ENCODE results near the gene CEMIP. TPM values are rescaled to one million over a fixed set of nuclear protein-coding genes. Genes with fewer than 3 reads are reported as not detected.

CEMIP gene
- total RNA-seq, 6 experiments from 2014 or later = 0.64 to 0.74 TPM; not detected in 4

DNA sequence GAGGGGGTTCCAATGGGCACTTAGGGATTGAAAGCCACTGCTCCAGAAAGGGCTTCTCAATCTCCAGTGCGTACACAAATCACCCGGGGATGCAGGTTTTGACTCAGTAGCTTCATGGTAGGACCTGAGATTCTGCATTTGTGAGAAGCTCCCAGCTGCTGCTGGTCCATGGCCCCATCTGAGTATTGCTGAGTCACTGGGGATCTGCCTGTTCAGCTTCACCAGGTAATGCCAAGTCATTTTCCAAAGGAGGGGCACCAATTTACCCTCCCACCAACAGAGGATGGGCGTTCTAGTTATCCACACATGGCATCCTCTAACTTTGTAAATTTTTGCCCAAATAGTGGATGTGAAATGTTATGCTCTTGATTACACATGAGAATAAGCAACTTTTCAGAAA is 12.9 kb upstream of the CEMIP start:
- Histone ChIP-seq H3K27me3 (no peaks in the 10 kb centered on the region), H3K9me3 (no peaks in the 10 kb centered on the region), H3K4me1 (no peaks in the 10 kb centered on the region), H3K36me3 (no peaks in the 10 kb centered on the region), H3K4me3 (no peak overlapping the region), H3K27ac (no peak overlapping the region)
- WGBS (ENCODE audit: insufficient coverage, low coverage, low lambda C conversion rate, missing lambda C conversion rate) = 90% methylated on average over 3 of the region's 3 CpGs
- intact Hi-C loops (cut with DNase I) = no loop called here
- ATAC-seq = no peak
- no peak for DNase-seq
- no peak for TF ChIP-seq POLR2A (IDR thresholded peaks at IDR 0.05)
- TF ChIP-seq, protein P1, sequence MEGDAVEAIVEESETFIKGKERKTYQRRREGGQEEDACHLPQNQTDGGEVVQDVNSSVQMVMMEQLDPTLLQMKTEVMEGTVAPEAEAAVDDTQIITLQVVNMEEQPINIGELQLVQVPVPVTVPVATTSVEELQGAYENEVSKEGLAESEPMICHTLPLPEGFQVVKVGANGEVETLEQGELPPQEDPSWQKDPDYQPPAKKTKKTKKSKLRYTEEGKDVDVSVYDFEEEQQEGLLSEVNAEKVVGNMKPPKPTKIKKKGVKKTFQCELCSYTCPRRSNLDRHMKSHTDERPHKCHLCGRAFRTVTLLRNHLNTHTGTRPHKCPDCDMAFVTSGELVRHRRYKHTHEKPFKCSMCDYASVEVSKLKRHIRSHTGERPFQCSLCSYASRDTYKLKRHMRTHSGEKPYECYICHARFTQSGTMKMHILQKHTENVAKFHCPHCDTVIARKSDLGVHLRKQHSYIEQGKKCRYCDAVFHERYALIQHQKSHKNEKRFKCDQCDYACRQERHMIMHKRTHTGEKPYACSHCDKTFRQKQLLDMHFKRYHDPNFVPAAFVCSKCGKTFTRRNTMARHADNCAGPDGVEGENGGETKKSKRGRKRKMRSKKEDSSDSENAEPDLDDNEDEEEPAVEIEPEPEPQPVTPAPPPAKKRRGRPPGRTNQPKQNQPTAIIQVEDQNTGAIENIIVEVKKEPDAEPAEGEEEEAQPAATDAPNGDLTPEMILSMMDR (IDR thresholded peaks at IDR 0.05) = no peak

DNA sequence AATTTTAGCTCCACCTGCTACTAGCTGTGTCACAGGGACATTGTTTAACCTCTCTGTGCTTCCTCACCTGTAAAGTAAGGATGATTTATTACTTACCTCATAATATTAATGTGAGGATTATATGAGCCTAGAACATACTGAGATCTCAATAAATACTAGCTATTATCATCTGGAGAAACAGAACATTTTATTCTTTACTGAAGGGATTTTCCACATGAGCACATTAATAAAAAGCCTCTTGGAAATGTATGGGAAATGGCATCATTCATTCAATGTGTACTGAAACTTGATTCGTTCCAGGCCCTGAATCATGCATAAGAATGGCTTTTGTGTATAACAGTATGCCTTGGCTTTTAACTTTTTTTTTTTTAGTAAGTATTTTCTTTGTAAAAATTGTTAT is 11.0 kb upstream of the CEMIP start:
- Histone ChIP-seq H3K27me3 (no peaks in the 10 kb centered on the region), H3K27ac (no peak overlapping the region), H3K4me3 (no peak overlapping the region), H3K9me3 (no peaks in the 10 kb centered on the region), H3K36me3 (no peaks in the 10 kb centered on the region), H3K4me1 (no peaks in the 10 kb centered on the region)
- 86% methylated on average over 1 of the region's 1 CpG for WGBS (ENCODE audit: insufficient coverage, low coverage, low lambda C conversion rate, missing lambda C conversion rate)
- DNase-seq (no peak), ATAC-seq (no peak)
- intact Hi-C loops (cut with DNase I) = no loop called here
- TF ChIP-seq, protein P1 (IDR thresholded peaks at IDR 0.05) = no peak
- TF ChIP-seq POLR2A (IDR thresholded peaks at IDR 0.05) = no peak

DNA sequence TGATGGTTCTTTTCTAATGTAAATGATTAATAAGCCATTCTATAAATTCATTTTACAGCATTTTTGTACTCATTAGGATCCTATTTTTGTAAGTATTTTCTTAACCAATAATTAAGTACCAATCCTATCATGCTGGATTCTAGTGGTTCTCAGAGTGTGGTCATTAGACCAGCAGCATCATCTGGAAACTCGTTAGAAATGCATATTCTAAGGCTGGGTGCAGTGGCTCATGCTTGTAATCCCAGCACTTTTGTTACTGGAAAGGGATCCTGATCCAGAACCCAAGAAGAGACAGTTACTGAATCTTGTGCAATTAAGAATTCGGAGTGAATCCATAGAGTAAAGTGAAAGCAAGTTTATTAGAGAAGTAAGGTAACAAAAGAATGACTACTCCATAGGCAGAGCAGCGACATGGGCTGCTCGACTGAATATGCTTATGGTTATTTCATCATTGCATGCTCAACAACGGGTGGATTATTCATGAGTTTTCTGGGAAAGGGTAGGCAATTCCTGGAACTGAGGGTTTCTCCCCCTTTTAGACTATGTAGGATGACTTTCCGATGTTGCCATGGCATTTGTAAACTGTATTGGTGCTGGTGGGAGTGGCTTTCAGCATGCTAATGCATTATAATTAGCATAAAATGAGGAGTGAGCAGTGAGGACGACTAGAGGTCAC is 9.9 kb upstream of the CEMIP start:
- DNase-seq = no peak
- no peak overlapping the region for H3K4me3 ChIP-seq
- intact Hi-C loops (cut with DNase I) = no loop called here

DNA sequence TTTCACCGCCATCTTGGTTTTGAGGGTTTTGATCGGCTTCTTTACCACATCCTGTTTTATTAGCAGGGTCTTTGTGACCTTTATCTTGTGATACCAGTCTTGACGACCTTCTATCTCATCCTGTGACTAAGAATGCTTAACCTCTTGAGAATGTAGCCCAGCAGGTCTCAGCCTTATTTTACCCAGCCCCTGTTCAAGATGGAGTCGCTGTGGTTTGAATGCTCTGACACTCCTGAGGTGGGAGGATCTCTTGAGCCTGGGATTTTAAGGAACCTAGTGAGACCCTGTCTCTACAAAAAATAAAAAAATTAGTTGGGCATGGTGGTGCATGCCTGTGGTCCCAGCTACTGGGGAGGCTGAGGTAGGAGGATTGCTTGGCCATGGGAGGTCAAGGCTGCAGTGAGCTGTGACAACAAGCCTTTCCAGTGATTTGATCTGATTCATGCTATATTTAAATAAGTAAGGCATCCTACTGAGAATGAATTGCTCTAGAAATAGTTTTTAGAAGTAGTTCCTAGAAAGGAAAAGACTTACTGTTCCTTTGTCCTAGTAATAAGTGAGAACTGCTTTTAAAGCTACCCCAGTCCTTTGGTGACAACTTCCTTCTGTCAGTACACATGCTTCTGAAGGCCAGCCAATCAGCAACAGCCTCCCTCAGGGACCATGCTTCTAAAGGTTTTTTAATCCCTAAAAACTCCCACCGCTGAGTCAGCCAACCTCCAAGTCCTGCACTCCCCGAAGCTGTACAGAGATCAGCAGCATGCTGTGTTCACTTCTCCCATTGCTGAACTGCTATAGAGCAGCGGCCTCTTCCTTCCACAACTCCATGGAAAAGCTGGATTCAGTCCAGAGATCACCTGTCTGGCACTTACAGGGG is 9.1 kb upstream of the CEMIP start:
- H3K36me3 ChIP-seq = no peaks in the 10 kb centered on the region
- H3K27me3 ChIP-seq = no peaks in the 10 kb centered on the region
- H3K27ac ChIP-seq = no peak overlapping the region
- intact Hi-C loops (cut with DNase I) = loop anchor here in 1 of 2 donors (10.0 kb wide), 2 partner anchors 105 to 315 kb away; no protein-coding TSS in a partner anchor
- DNase-seq (no peak), ATAC-seq (no peak)
- no peaks in the 10 kb centered on the region for H3K4me1 ChIP-seq
- H3K9me3 ChIP-seq = no peaks in the 10 kb centered on the region
- 83% methylated on average over 7 of the region's 7 CpGs for WGBS (ENCODE audit: insufficient coverage, low coverage, low lambda C conversion rate, missing lambda C conversion rate)
- no peak for TF ChIP-seq POLR2A (IDR thresholded peaks at IDR 0.05)
- TF ChIP-seq, protein P1 (IDR thresholded peaks at IDR 0.05) = no peak
- H3K4me3 ChIP-seq = no peak overlapping the region

More for the DNA sequence above, 9.9 kb upstream of the CEMIP start:
- Histone ChIP-seq H3K9me3 (no peaks in the 10 kb centered on the region), H3K27ac (no peak overlapping the region), H3K27me3 (no peaks in the 10 kb centered on the region), H3K4me1 (no peaks in the 10 kb centered on the region), H3K36me3 (no peaks in the 10 kb centered on the region)
- no peak for ATAC-seq
- no peak for TF ChIP-seq POLR2A (IDR thresholded peaks at IDR 0.05)
- TF ChIP-seq, protein P1 (IDR thresholded peaks at IDR 0.05) = no peak
- WGBS (ENCODE audit: insufficient coverage, low coverage, low lambda C conversion rate, missing lambda C conversion rate) = 77% methylated on average over 7 of the region's 7 CpGs
